HepG2 (cell line): Measurements from ENCODE around the gene SLC41A3. TPM values are rescaled to one million over a fixed set of nuclear protein-coding genes. Genes with fewer than 3 reads are reported as not detected.

Experiments
- CHD2 ChIP-seq: IDR thresholded peaks from 2 replicates; pipeline ENCODE4 v1.6.1; 2011; ENCODE audit warnings: low read depth, low read length, improper control_type of control experiment
- EP300 ChIP-seq, 3 experiments: sonication (generic) in 1 of 3; formaldehyde crosslinking in 1 of 3; IDR thresholded peaks; 2 replicates each; pipeline versions ENCODE4 v1.5.1 to v1.6.1; 2011 to 2020; ENCODE audit warnings: low read depth in 2 of 3, low read length in 2 of 3, borderline replicate concordance in 1 of 3, improper control_type of control experiment in 1 of 3, mild to moderate bottlenecking in 1 of 3, missing genetic modification reagents in 1 of 3, moderate library complexity in 1 of 3
- FOSL1 ChIP-seq: sonication (generic); formaldehyde crosslinking; IDR thresholded peaks from 2 replicates; pipeline ENCODE4 v1.9.0; 2021; ENCODE audit warnings: missing genetic modification reagents, borderline replicate concordance
- GATAD1 ChIP-seq: IDR thresholded peaks from 2 replicates; pipeline ENCODE4 v1.6.1; 2016; ENCODE audit warnings: missing genetic modification reagents, missing compliant biosample characterization
- HHEX ChIP-seq: IDR thresholded peaks from 2 replicates; pipeline ENCODE4 v1.6.1; 2016; ENCODE audit warnings: control low read depth
- HOMEZ ChIP-seq: IDR thresholded peaks from 2 replicates; pipeline ENCODE4 v1.6.1; 2016; ENCODE audit warnings: low read depth
- MAFG ChIP-seq: sonication (generic); formaldehyde crosslinking; IDR thresholded peaks from 2 replicates; pipeline ENCODE4 v1.5.1; 2020; ENCODE audit warnings: mild to moderate bottlenecking, missing genetic modification reagents
- MAZ ChIP-seq, 2 experiments: sonication (generic) in 1 of 2; formaldehyde crosslinking in 1 of 2; IDR thresholded peaks; 2 replicates each; pipeline versions ENCODE4 v1.5.0 to v1.6.1; 2012 to 2020; ENCODE audit warnings: low read depth in 2 of 2, mild to moderate bottlenecking in 2 of 2, borderline replicate concordance in 1 of 2, improper control_type of control experiment in 1 of 2, low read length in 1 of 2, missing genetic modification reagents in 1 of 2, moderate library complexity in 1 of 2
- MED8 ChIP-seq: sonication (generic); formaldehyde crosslinking; IDR thresholded peaks from 2 replicates; pipeline ENCODE4 v1.8.1; 2023; ENCODE audit warnings: mild to moderate bottlenecking, missing genetic modification reagents; ENCODE audit not compliant: insufficient replicate concordance
- MIER2 ChIP-seq: IDR thresholded peaks from 2 replicates; pipeline ENCODE4 v1.6.1; 2016; ENCODE audit warnings: missing biosample characterization, missing genetic modification reagents
- REL ChIP-seq: sonication (generic); formaldehyde crosslinking; conservative IDR thresholded peaks from 2 replicates; pipeline ENCODE4 v1.8.0; 2022; ENCODE audit warnings: mild to moderate bottlenecking, missing genetic modification reagents, moderate library complexity
- TAF1 ChIP-seq: sonication (generic); formaldehyde crosslinking; IDR thresholded peaks from 2 replicates; pipeline ENCODE4 v1.4.0; 2020; ENCODE audit warnings: missing genetic modification reagents
- TMF1 ChIP-seq: sonication (generic); formaldehyde crosslinking; IDR thresholded peaks from 2 replicates; pipeline ENCODE4 v1.8.1; 2022; ENCODE audit warnings: low read depth, missing genetic modification reagents
- ZBTB7A ChIP-seq: sonication (generic); formaldehyde crosslinking; IDR thresholded peaks from 2 replicates; pipeline ENCODE4 v1.8.0; 2022; ENCODE audit warnings: mild to moderate bottlenecking, missing genetic modification reagents
- ZNF737 ChIP-seq: sonication (generic); formaldehyde crosslinking; IDR thresholded peaks from 2 replicates; pipeline ENCODE4 v1.5.0; 2020; ENCODE audit warnings: missing genetic modification reagents, mild to moderate bottlenecking, borderline replicate concordance
- ZNF75D ChIP-seq: sonication (generic); formaldehyde crosslinking; IDR thresholded peaks from 2 replicates; pipeline ENCODE4 v1.8.1; 2023; ENCODE audit warnings: missing genetic modification reagents, mild to moderate bottlenecking, borderline replicate concordance
- polyA plus RNA-seq, 8 experiments: library from polyadenylated mRNA; depleted of rRNA in 3 of 8; stranded (reverse) in 7 of 8; unstranded in 1 of 8; fragments of >200 nt; fragmentation: Illumina TruSeq in 4 of 8; extraction: Trizol in 4 of 8; gene quantifications; 2 replicates each; pipeline versions ENCODE4 v1.2.1 to v1.2.3, GENCODE V29; 2011 to 2016; ENCODE audit warnings: low read depth in 4 of 8, missing spikeins in 1 of 8, mixed read lengths in 1 of 8; ENCODE audit not compliant: insufficient read depth in 1 of 8
- total RNA-seq, 5 experiments: library from RNA; depleted of rRNA; stranded (reverse); fragments of >200 nt; fragmentation: Illumina TruSeq; extraction: Trizol; gene quantifications; 2 replicates each; pipeline ENCODE4 v1.2.3, GENCODE V29; 2016; ENCODE audit warnings: low read depth in 1 of 5
- TF ChIP-seq, protein P1 (sequence below): sonication (generic); formaldehyde crosslinking; IDR thresholded peaks from 2 replicates; pipeline ENCODE4 v1.4.0; 2020; ENCODE audit warnings: mild to moderate bottlenecking, missing genetic modification reagents
- TF ChIP-seq, protein P2 (sequence below): sonication (generic); formaldehyde crosslinking; IDR thresholded peaks from 2 replicates; pipeline ENCODE4 v1.5.1; 2020; ENCODE audit warnings: mild to moderate bottlenecking, missing genetic modification reagents, borderline replicate concordance

Gene SLC41A3
- total and polyA plus RNA-seq, 2 of the 13 experiments (the other 11 are each of a cell fraction or from before 2014, with no cell fraction given), result 26.0 to 71.1 TPM

DNA sequence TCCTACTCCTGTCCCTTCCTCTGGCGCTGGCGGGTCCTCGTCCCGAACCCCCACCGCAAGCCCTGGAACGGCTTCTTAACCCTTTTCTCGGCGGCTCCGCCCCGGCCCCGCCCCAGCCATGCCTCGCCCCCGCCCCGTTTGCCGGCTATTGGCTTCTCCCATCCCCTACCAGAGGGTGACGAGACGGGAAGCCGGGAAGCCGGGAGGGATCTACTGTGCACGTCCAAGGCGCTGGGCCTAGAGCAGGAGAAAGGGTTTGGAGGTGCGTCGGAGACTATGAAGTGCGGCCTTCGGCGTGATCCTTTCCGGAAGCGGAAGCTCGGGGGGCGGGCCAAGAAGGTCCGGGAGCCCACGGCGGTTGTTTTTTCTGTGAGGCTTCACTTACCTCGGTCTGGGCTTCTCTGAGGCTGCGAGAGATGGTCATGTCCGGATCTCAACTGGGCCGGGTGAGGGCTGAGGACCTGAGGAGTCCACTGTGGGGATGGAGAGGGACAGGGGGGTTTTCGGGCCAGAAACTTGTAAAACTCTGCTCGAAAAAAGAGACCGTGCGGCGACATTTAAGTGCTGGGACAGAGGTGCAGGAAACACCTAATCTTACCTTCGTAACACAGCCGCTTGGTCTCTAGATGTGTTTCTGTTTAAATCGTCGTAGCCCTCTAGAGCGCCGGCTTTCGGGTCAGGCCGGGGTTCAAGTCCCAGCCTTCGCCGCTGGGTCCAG lies 93.5 kb downstream of the SLC41A3 start (continued):
- TF ChIP-seq, protein P1, sequence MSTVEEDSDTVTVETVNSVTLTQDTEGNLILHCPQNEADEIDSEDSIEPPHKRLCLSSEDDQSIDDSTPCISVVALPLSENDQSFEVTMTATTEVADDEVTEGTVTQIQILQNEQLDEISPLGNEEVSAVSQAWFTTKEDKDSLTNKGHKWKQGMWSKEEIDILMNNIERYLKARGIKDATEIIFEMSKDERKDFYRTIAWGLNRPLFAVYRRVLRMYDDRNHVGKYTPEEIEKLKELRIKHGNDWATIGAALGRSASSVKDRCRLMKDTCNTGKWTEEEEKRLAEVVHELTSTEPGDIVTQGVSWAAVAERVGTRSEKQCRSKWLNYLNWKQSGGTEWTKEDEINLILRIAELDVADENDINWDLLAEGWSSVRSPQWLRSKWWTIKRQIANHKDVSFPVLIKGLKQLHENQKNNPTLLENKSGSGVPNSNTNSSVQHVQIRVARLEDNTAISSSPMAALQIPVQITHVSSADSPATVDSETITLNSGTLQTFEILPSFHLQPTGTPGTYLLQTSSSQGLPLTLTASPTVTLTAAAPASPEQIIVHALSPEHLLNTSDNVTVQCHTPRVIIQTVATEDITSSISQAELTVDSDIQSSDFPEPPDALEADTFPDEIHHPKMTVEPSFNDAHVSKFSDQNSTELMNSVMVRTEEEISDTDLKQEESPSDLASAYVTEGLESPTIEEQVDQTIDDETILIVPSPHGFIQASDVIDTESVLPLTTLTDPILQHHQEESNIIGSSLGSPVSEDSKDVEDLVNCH (CRISPR knock-in tag), result no peak
- TF ChIP-seq ZBTB7A (CRISPR knock-in tag), result no peak
- TF ChIP-seq ZNF737, result no peak
- TF ChIP-seq REL, result no peak
- TF ChIP-seq MED8, result no peak
- 0 out of 4 replicates have a peak, but pooled peaks of 1 of the 2 experiments have one; percentile 13 for TF ChIP-seq EP300 (IDR thresholded peaks at IDR 0.05; ENCODE audit: low read depth in 2 of 2, low read length in 2 of 2)
- no peak for TF ChIP-seq EP300 (CRISPR knock-in tag; IDR thresholded peaks at IDR 0.05; ENCODE audit: borderline replicate concordance)
- TF ChIP-seq MAZ (IDR thresholded peaks at IDR 0.05; ENCODE audit: borderline replicate concordance, low read depth, low read length), result no peak
- peak; percentile 50; the same call in 1 of the 2 replicates for TF ChIP-seq MAZ (CRISPR knock-in tag; IDR thresholded peaks at IDR 0.05; ENCODE audit: low read depth)
- TF ChIP-seq GATAD1 (CRISPR knock-in tag), result 0 out of 2 replicates have a peak, but pooled peaks have one; percentile 14
- TF ChIP-seq TAF1 (CRISPR knock-in tag), result peak; percentile 46
- no peak for TF ChIP-seq TMF1 (CRISPR knock-in tag)
- TF ChIP-seq, protein P2, sequence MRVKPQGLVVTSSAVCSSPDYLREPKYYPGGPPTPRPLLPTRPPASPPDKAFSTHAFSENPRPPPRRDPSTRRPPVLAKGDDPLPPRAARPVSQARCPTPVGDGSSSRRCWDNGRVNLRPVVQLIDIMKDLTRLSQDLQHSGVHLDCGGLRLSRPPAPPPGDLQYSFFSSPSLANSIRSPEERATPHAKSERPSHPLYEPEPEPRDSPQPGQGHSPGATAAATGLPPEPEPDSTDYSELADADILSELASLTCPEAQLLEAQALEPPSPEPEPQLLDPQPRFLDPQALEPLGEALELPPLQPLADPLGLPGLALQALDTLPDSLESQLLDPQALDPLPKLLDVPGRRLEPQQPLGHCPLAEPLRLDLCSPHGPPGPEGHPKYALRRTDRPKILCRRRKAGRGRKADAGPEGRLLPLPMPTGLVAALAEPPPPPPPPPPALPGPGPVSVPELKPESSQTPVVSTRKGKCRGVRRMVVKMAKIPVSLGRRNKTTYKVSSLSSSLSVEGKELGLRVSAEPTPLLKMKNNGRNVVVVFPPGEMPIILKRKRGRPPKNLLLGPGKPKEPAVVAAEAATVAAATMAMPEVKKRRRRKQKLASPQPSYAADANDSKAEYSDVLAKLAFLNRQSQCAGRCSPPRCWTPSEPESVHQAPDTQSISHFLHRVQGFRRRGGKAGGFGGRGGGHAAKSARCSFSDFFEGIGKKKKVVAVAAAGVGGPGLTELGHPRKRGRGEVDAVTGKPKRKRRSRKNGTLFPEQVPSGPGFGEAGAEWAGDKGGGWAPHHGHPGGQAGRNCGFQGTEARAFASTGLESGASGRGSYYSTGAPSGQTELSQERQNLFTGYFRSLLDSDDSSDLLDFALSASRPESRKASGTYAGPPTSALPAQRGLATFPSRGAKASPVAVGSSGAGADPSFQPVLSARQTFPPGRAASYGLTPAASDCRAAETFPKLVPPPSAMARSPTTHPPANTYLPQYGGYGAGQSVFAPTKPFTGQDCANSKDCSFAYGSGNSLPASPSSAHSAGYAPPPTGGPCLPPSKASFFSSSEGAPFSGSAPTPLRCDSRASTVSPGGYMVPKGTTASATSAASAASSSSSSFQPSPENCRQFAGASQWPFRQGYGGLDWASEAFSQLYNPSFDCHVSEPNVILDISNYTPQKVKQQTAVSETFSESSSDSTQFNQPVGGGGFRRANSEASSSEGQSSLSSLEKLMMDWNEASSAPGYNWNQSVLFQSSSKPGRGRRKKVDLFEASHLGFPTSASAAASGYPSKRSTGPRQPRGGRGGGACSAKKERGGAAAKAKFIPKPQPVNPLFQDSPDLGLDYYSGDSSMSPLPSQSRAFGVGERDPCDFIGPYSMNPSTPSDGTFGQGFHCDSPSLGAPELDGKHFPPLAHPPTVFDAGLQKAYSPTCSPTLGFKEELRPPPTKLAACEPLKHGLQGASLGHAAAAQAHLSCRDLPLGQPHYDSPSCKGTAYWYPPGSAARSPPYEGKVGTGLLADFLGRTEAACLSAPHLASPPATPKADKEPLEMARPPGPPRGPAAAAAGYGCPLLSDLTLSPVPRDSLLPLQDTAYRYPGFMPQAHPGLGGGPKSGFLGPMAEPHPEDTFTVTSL (CRISPR knock-in tag), result no peak
- no peak for TF ChIP-seq ZNF75D
- no peak for TF ChIP-seq CHD2
- TF ChIP-seq MAFG (CRISPR knock-in tag), result no peak
- TF ChIP-seq FOSL1 (CRISPR knock-in tag), result no peak
- no peak for TF ChIP-seq HHEX (CRISPR knock-in tag)
- TF ChIP-seq MIER2 (CRISPR knock-in tag), result no peak
- TF ChIP-seq HOMEZ (CRISPR knock-in tag), result no peak
